Keratinocyte (primary cell): Measurements from ENCODE around the gene ARMC9. TPM values are rescaled to one million over a fixed set of nuclear protein-coding genes. Genes with fewer than 3 reads are reported as not detected.

Experiments used
- DNase-seq: peaks from one replicate; pipeline ENCODE4 v3.0.0-alpha.2; 2011; ENCODE audit warnings: low read depth, missing footprints, low spot score
- FAIRE-seq: peaks from 2 replicates; lab custom pipeline; 2011; peaks lifted over from hg19 to GRCh38; lab: Jason Lieb, UNC
- H2AFZ ChIP-seq: 2 replicates; pipeline ENCODE4 v1.6.0; 2012; ENCODE audit warnings: low read length, control low read depth, inconsistent platforms; ENCODE audit not compliant: control insufficient read depth
- H3K27ac ChIP-seq: 2 replicates; pipeline ENCODE4 v1.5.1; 2011; ENCODE audit warnings: low read length; ENCODE audit not compliant: control insufficient read depth, insufficient read depth
- H3K27me3 ChIP-seq: 3 replicates; pipeline ENCODE4 v1.6.0; 2011; ENCODE audit warnings: low read length; ENCODE audit not compliant: control insufficient read depth, insufficient read depth; ENCODE audit errors: extremely low read depth
- H3K36me3 ChIP-seq, 2 experiments: 2 replicates in 1 of 2; 3 replicates in 1 of 2; pipeline ENCODE4 v1.5.1; 2011; ENCODE audit warnings: low read length in 2 of 2, mild to moderate bottlenecking in 1 of 2; ENCODE audit not compliant: control insufficient read depth in 2 of 2, insufficient read depth in 2 of 2; ENCODE audit errors: extremely low read depth in 1 of 2
- H3K4me1 ChIP-seq: 3 replicates; pipeline ENCODE4 v1.5.1; 2011; ENCODE audit warnings: low read length; ENCODE audit not compliant: control insufficient read depth, insufficient read depth; ENCODE audit errors: extremely low read depth
- H3K4me2 ChIP-seq: 3 replicates; pipeline ENCODE4 v1.6.0; 2011; ENCODE audit warnings: low read depth, low read length; ENCODE audit not compliant: control insufficient read depth, insufficient read depth; ENCODE audit errors: extremely low read depth
- H3K4me3 ChIP-seq, 3 experiments: fragments of 200-600 bp in 1 of 3; sonication (generic) in 1 of 3; 2 replicates in 2 of 3; 3 replicates in 1 of 3; pipeline ENCODE4 v1.5.1; 2011 to 2016; ENCODE audit warnings: low read length in 3 of 3, mild to moderate bottlenecking in 3 of 3, control low read depth in 2 of 3, inconsistent platforms in 1 of 3, low read depth in 1 of 3, mixed read lengths in 1 of 3, mixed run types in 1 of 3, moderate library complexity in 1 of 3; ENCODE audit not compliant: control insufficient read depth in 2 of 3, insufficient read depth in 2 of 3; ENCODE audit errors: extremely low read depth in 1 of 3
- H3K79me2 ChIP-seq: 2 replicates; pipeline ENCODE4 v1.6.0; 2012; ENCODE audit warnings: low read length; ENCODE audit not compliant: control insufficient read depth, insufficient read depth
- H3K9ac ChIP-seq: 3 replicates; pipeline ENCODE4 v1.6.0; 2011; ENCODE audit warnings: low read length; ENCODE audit not compliant: control insufficient read depth, insufficient read depth; ENCODE audit errors: extremely low read depth
- H3K9me1 ChIP-seq: 3 replicates; pipeline ENCODE4 v1.6.0; 2011; ENCODE audit warnings: low read length; ENCODE audit not compliant: control insufficient read depth, insufficient read depth; ENCODE audit errors: extremely low read depth
- H3K9me3 ChIP-seq: 2 replicates; pipeline ENCODE4 v1.5.1; 2012; ENCODE audit warnings: low read depth, low read length; ENCODE audit not compliant: control insufficient read depth
- H4K20me1 ChIP-seq: 3 replicates; pipeline ENCODE4 v1.6.0; 2011; ENCODE audit warnings: low read length; ENCODE audit not compliant: control insufficient read depth, insufficient read depth; ENCODE audit errors: extremely low read depth
- EZH2 ChIP-seq: IDR thresholded peaks from one replicate; pipeline ENCODE4 v1.6.1; 2012; ENCODE audit warnings: inconsistent platforms, mild to moderate bottlenecking, low read length, moderate library complexity
- dilution Hi-C: fragments of 300-500 bp; cut with MboI; formaldehyde crosslinking; loops from one replicate; pipeline ENCODE4 v1.7.0; 2020; ENCODE audit warnings: low sequenced_read_pairs; ENCODE audit not compliant: extremely low pct_ligation_motif_present
- polyA plus RNA-seq, 5 experiments: library from polyadenylated mRNA; depleted of rRNA in 3 of 5; stranded (reverse) in 3 of 5; stranded (forward) in 1 of 5; unstranded in 1 of 5; fragments of >200 nt; gene quantifications; 1 replicate in 1 of 5; 2 replicates in 3 of 5; 3 replicates in 1 of 5; pipeline versions ENCODE4 v1.2.1 to v1.2.3, GENCODE V29; 2011 to 2012; ENCODE audit warnings: missing spikeins in 2 of 5, low read depth in 1 of 5, low replicate concordance in 1 of 5
- TF ChIP-seq, protein P1 (sequence below), 3 experiments: IDR thresholded peaks in 1 of 3; conservative IDR thresholded peaks in 1 of 3; optimal IDR thresholded peaks in 1 of 3; 2 replicates in 2 of 3; 3 replicates in 1 of 3; pipeline versions ENCODE3 to v1.5.1; 2011; ENCODE audit warnings: low read length in 3 of 3, mild to moderate bottlenecking in 3 of 3, moderate library complexity in 2 of 3, control low read depth in 1 of 3, inconsistent platforms in 1 of 3; ENCODE audit not compliant: insufficient read depth in 2 of 3; ENCODE audit errors: extremely low read depth in 1 of 3

Gene ARMC9
- polyA plus RNA-seq, 1 donor (not counting 4 experiments of a cell fraction or from before 2014, with no cell fraction given): 16.2 TPM

DNA sequence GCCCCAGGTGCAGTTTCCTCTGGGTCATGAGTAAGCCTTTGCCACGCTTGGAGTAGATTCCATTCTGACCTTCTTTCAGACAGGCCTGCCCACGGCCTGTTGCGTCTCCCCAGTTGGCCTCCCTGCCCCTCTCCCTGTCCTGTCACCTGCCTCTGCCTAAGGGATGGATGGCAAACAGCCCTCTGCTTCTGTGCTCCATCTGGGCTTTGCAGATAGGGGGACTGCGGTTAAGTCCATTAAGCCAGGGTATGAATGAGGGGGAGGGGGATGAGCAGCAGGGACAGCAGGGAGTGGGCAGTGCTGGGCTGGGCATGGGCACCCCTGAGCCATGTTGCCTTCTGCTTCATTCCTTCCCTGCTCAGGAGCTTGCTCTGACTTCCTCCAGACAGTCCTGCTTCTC, 159.5 kb downstream of the ARMC9 start:
- no peaks in the 10 kb centered on the region for H3K9me3 ChIP-seq
- dilution Hi-C loops: no loop called here
- H3K9me1 ChIP-seq: no peaks in the 10 kb centered on the region
- no peaks in the 10 kb centered on the region for H3K36me3 ChIP-seq
- no peaks in the 10 kb centered on the region for H3K27me3 ChIP-seq
- no peaks in the 10 kb centered on the region for H4K20me1 ChIP-seq
- TF ChIP-seq, protein P1, sequence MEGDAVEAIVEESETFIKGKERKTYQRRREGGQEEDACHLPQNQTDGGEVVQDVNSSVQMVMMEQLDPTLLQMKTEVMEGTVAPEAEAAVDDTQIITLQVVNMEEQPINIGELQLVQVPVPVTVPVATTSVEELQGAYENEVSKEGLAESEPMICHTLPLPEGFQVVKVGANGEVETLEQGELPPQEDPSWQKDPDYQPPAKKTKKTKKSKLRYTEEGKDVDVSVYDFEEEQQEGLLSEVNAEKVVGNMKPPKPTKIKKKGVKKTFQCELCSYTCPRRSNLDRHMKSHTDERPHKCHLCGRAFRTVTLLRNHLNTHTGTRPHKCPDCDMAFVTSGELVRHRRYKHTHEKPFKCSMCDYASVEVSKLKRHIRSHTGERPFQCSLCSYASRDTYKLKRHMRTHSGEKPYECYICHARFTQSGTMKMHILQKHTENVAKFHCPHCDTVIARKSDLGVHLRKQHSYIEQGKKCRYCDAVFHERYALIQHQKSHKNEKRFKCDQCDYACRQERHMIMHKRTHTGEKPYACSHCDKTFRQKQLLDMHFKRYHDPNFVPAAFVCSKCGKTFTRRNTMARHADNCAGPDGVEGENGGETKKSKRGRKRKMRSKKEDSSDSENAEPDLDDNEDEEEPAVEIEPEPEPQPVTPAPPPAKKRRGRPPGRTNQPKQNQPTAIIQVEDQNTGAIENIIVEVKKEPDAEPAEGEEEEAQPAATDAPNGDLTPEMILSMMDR (optimal IDR thresholded peaks at IDR 0.05 in 1 of 3, IDR thresholded peaks at IDR 0.05 in 1 of 3, conservative IDR thresholded peaks at IDR 0.05 in 1 of 3; ENCODE audit: extremely low read depth in 1 of 3, insufficient read depth in 2 of 3, low read length in 3 of 3): no peak
- no peak for TF ChIP-seq EZH2
- H3K9ac ChIP-seq: no peak overlapping the region
- no peaks in the 10 kb centered on the region for H3K4me1 ChIP-seq
- no peak overlapping the region for H3K27ac ChIP-seq
- no peaks in the 10 kb centered on the region for H3K79me2 ChIP-seq
- H3K4me2 ChIP-seq: no peak overlapping the region
- H3K4me3 ChIP-seq: no peak overlapping the region
- DNase-seq (no peak), FAIRE-seq (no peak)
- no peak overlapping the region for H2AFZ ChIP-seq

DNA sequence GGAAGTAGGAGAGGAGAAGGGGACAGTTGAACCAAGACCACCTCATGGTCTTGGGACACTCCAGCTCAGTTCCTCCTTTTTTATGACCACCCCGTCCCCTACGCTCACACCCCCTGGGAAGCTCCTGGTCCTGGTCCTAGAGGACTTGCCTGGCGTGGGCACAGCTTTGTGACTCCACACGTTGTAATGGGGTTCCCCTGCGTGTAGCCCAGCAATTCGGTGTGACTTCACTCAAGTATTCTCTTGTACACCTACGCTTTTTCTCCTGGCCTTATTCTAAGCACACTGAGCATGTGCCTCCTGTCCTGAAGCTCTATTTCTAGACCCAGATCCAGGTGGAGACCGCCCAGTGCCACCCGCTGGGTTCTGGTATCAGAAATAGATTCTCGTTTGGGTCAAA, 161.0 kb downstream of the ARMC9 start:
- no peaks in the 10 kb centered on the region for H3K4me1 ChIP-seq
- H3K36me3 ChIP-seq: no peaks in the 10 kb centered on the region
- FAIRE-seq (no peak), DNase-seq (no peak)
- no peaks in the 10 kb centered on the region for H3K9me1 ChIP-seq
- no peak overlapping the region for H2AFZ ChIP-seq
- H3K79me2 ChIP-seq: no peaks in the 10 kb centered on the region
- dilution Hi-C loops: no loop called here
- no peak overlapping the region for H3K4me3 ChIP-seq
- H3K27ac ChIP-seq: no peak overlapping the region
- no peaks in the 10 kb centered on the region for H3K27me3 ChIP-seq
- no peak overlapping the region for H3K4me2 ChIP-seq
- H4K20me1 ChIP-seq: no peaks in the 10 kb centered on the region
- TF ChIP-seq, protein P1 (optimal IDR thresholded peaks at IDR 0.05 in 1 of 3, IDR thresholded peaks at IDR 0.05 in 1 of 3, conservative IDR thresholded peaks at IDR 0.05 in 1 of 3; ENCODE audit: extremely low read depth in 1 of 3, insufficient read depth in 2 of 3, low read length in 3 of 3): no peak
- TF ChIP-seq EZH2: no peak
- H3K9me3 ChIP-seq: no peaks in the 10 kb centered on the region
- H3K9ac ChIP-seq: no peak overlapping the region
